Measurements from ENCODE around the gene HIKESHI.
A peak's percentile ranks its signal among the peaks of the same experiment; 100 is the strongest.

The HIKESHI gene

GRCh38 chr11:86374069-86374468 lies 72.0 kb downstream of the HIKESHI start:
- Histone ChIP-seq H3K4me3 (ENCODE audit: low read length) (no peak overlapping the region), H3K36me3 (ENCODE audit: control insufficient read depth, insufficient read depth, low read length) (no peaks in the 10 kb centered on the region), H3K9me3 (ENCODE audit: control insufficient read depth, insufficient read depth, low read length) (no peaks in the 10 kb centered on the region), H3K4me1 (ENCODE audit: control insufficient read depth, insufficient read depth, low read length) (no peaks in the 10 kb centered on the region), H3K27me3 (ENCODE audit: control insufficient read depth, insufficient read depth, low read length) (no peaks in the 10 kb centered on the region), H3K27ac (ENCODE audit: low read length) (no peak overlapping the region)
- DNase-seq (ENCODE audit: low read depth, low spot score) = no peak
- no CpG with 5 or more reads among the region's 1 CpG for WGBS (ENCODE audit: insufficient coverage, insufficient read length)

- no CpG with 5 or more reads among the region's 25 CpGs for WGBS (ENCODE audit: insufficient coverage, insufficient read length)
- no peaks in the 10 kb centered on the region for H3K9me3 ChIP-seq (ENCODE audit: control insufficient read depth, insufficient read depth, low read length)
- peak within 1 kb of the TSS; percentile 2; the same call in 1 of the 2 replicates for H3K4me3 ChIP-seq (ENCODE audit: low read length)
Measured at GRCh38 chr11:86374586-86374985, 72.5 kb downstream of the HIKESHI start, which contains the start of gene CCDC81. TSS of gene CCDC81 (plus strand) at chr11:86374887. CDS start at chr11:86375164, 277 bp downstream.

DNA sequence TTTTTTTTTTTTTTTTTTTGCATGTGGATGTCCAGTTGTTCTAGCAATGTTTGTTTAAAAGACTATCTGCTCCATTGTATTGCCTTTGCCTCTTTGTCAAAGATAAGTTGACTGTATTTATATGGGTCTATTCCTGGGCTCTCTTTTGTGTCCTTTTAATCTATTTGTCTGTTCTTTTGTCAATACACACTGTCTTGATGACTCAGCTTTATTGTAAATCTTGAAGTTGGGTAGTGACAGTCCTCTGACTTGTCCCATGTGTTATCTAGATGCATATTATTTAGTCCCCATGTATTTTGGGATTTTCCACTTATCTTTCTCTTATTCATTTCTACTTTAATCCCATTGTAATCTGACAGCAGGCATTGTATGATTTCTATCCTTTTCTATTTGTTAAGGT lies 75.9 kb downstream of the HIKESHI start:
- no peak for DNase-seq (ENCODE audit: low read depth, low spot score)

More at GRCh38 chr11:86374586-86374985, 72.5 kb downstream of the HIKESHI start, which contains the start of gene CCDC81:
- no peaks in the 10 kb centered on the region for H3K4me1 ChIP-seq (ENCODE audit: control insufficient read depth, insufficient read depth, low read length)
- H3K27me3 ChIP-seq (ENCODE audit: control insufficient read depth, insufficient read depth, low read length) = no peaks in the 10 kb centered on the region
- H3K36me3 ChIP-seq (ENCODE audit: control insufficient read depth, insufficient read depth, low read length) = no peaks in the 10 kb centered on the region
- no peak for DNase-seq (ENCODE audit: low read depth, low spot score)
- no peak within 1 kb of the TSS for H3K27ac ChIP-seq (ENCODE audit: low read length)

GRCh38 chr11:86380295-86381059 lies 78.4 kb downstream of the HIKESHI start:
- Histone ChIP-seq H3K27ac (ENCODE audit: low read length) (no peak overlapping the region), H3K36me3 (ENCODE audit: control insufficient read depth, insufficient read depth, low read length) (no peaks in the 10 kb centered on the region), H3K27me3 (ENCODE audit: control insufficient read depth, insufficient read depth, low read length) (no peaks in the 10 kb centered on the region), H3K9me3 (ENCODE audit: control insufficient read depth, insufficient read depth, low read length) (no peaks in the 10 kb centered on the region), H3K4me1 (ENCODE audit: control insufficient read depth, insufficient read depth, low read length) (no peaks in the 10 kb centered on the region), H3K4me3 (ENCODE audit: low read length) (no peak overlapping the region)
- no peak for DNase-seq (ENCODE audit: low read depth, low spot score)
- no CpG with 5 or more reads among the region's 2 CpGs for WGBS (ENCODE audit: insufficient coverage, insufficient read length)

More for the DNA sequence above, 75.9 kb downstream of the HIKESHI start:
- no peaks in the 10 kb centered on the region for H3K9me3 ChIP-seq (ENCODE audit: control insufficient read depth, insufficient read depth, low read length)
- H3K27me3 ChIP-seq (ENCODE audit: control insufficient read depth, insufficient read depth, low read length) = no peaks in the 10 kb centered on the region
- H3K27ac ChIP-seq (ENCODE audit: low read length) = no peak overlapping the region
- no peaks in the 10 kb centered on the region for H3K36me3 ChIP-seq (ENCODE audit: control insufficient read depth, insufficient read depth, low read length)
- no peaks in the 10 kb centered on the region for H3K4me1 ChIP-seq (ENCODE audit: control insufficient read depth, insufficient read depth, low read length)
- H3K4me3 ChIP-seq (ENCODE audit: low read length) = no peak overlapping the region

GRCh38 chr11:86383041-86383955 lies 81.3 kb downstream of the HIKESHI start:
- Histone ChIP-seq H3K4me1 (ENCODE audit: control insufficient read depth, insufficient read depth, low read length) (no peaks in the 10 kb centered on the region), H3K27me3 (ENCODE audit: control insufficient read depth, insufficient read depth, low read length) (no peaks in the 10 kb centered on the region), H3K36me3 (ENCODE audit: control insufficient read depth, insufficient read depth, low read length) (no peaks in the 10 kb centered on the region), H3K9me3 (ENCODE audit: control insufficient read depth, insufficient read depth, low read length) (no peaks in the 10 kb centered on the region), H3K27ac (ENCODE audit: low read length) (no peak overlapping the region), H3K4me3 (ENCODE audit: low read length) (no peak overlapping the region)
- no CpG with 5 or more reads among the region's 5 CpGs for WGBS (ENCODE audit: insufficient coverage, insufficient read length)
- no peak for DNase-seq (ENCODE audit: low read depth, low spot score)

DNA sequence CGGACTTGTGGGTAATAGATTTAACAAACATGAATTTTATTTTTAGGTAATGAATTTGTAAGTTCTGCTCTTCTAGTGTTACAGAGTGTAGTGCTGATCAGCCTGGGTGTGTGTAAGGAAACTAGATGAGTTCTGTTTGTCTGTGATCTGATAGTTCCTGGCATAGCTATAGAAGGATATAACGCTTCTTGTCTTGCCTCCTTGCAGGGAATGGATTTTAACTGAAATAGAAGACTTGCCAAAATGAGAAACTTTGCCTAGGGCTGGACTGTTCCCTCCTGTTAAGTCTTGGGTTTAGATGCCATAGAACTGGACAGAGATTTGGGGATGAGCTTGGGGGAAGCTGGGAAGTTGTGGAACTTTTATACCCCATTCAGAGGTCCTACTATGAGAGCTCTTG lies 84.2 kb downstream of the HIKESHI start:
- DNase-seq (ENCODE audit: low read depth, low spot score) = no peak
- no peaks in the 10 kb centered on the region for H3K36me3 ChIP-seq (ENCODE audit: control insufficient read depth, insufficient read depth, low read length)
- H3K9me3 ChIP-seq (ENCODE audit: control insufficient read depth, insufficient read depth, low read length) = no peaks in the 10 kb centered on the region
- no peak overlapping the region for H3K4me3 ChIP-seq (ENCODE audit: low read length)
- H3K27ac ChIP-seq (ENCODE audit: low read length) = no peak overlapping the region
- WGBS (ENCODE audit: insufficient coverage, insufficient read length) = no CpG with 5 or more reads among the region's 2 CpGs
- no peaks in the 10 kb centered on the region for H3K4me1 ChIP-seq (ENCODE audit: control insufficient read depth, insufficient read depth, low read length)
- H3K27me3 ChIP-seq (ENCODE audit: control insufficient read depth, insufficient read depth, low read length) = no peaks in the 10 kb centered on the region

GRCh38 chr11:86386746-86387145 lies 84.7 kb downstream of the HIKESHI start:
- no CpG with 5 or more reads among the region's 2 CpGs for WGBS (ENCODE audit: insufficient coverage, insufficient read length)
- no peaks in the 10 kb centered on the region for H3K4me1 ChIP-seq (ENCODE audit: control insufficient read depth, insufficient read depth, low read length)
- H3K4me3 ChIP-seq (ENCODE audit: low read length) = no peak overlapping the region
- no peaks in the 10 kb centered on the region for H3K27me3 ChIP-seq (ENCODE audit: control insufficient read depth, insufficient read depth, low read length)
- DNase-seq (ENCODE audit: low read depth, low spot score) = no peak
- no peak overlapping the region for H3K27ac ChIP-seq (ENCODE audit: low read length)
- H3K9me3 ChIP-seq (ENCODE audit: control insufficient read depth, insufficient read depth, low read length) = no peaks in the 10 kb centered on the region
- H3K36me3 ChIP-seq (ENCODE audit: control insufficient read depth, insufficient read depth, low read length) = no peaks in the 10 kb centered on the region

GRCh38 chr11:86388198-86388597 lies 86.2 kb downstream of the HIKESHI start:
- H3K27ac ChIP-seq (ENCODE audit: low read length) = no peak overlapping the region
- no peaks in the 10 kb centered on the region for H3K36me3 ChIP-seq (ENCODE audit: control insufficient read depth, insufficient read depth, low read length)
- no CpG with 5 or more reads among the region's 4 CpGs for WGBS (ENCODE audit: insufficient coverage, insufficient read length)

GRCh38 chr11:86390487-86390886 lies 88.4 kb downstream of the HIKESHI start:
- Histone ChIP-seq H3K36me3 (ENCODE audit: control insufficient read depth, insufficient read depth, low read length) (no peaks in the 10 kb centered on the region), H3K27ac (ENCODE audit: low read length) (no peak overlapping the region), H3K9me3 (ENCODE audit: control insufficient read depth, insufficient read depth, low read length) (no peaks in the 10 kb centered on the region), H3K4me3 (ENCODE audit: low read length) (no peak overlapping the region), H3K4me1 (ENCODE audit: control insufficient read depth, insufficient read depth, low read length) (0 out of 2 replicates have a peak, but pooled peaks cover 2% of the 10 kb centered on the region), H3K27me3 (ENCODE audit: control insufficient read depth, insufficient read depth, low read length) (no peaks in the 10 kb centered on the region)
- 100% methylated on average over 2 of the region's 3 CpGs for WGBS (ENCODE audit: insufficient coverage, insufficient read length)
- DNase-seq (ENCODE audit: low read depth, low spot score) = no peak

More at GRCh38 chr11:86388198-86388597, 86.2 kb downstream of the HIKESHI start:
- no peaks in the 10 kb centered on the region for H3K9me3 ChIP-seq (ENCODE audit: control insufficient read depth, insufficient read depth, low read length)
- H3K4me1 ChIP-seq (ENCODE audit: control insufficient read depth, insufficient read depth, low read length) = no peaks in the 10 kb centered on the region
- H3K27me3 ChIP-seq (ENCODE audit: control insufficient read depth, insufficient read depth, low read length) = no peaks in the 10 kb centered on the region
- no peak for DNase-seq (ENCODE audit: low read depth, low spot score)
- no peak overlapping the region for H3K4me3 ChIP-seq (ENCODE audit: low read length)

DNA sequence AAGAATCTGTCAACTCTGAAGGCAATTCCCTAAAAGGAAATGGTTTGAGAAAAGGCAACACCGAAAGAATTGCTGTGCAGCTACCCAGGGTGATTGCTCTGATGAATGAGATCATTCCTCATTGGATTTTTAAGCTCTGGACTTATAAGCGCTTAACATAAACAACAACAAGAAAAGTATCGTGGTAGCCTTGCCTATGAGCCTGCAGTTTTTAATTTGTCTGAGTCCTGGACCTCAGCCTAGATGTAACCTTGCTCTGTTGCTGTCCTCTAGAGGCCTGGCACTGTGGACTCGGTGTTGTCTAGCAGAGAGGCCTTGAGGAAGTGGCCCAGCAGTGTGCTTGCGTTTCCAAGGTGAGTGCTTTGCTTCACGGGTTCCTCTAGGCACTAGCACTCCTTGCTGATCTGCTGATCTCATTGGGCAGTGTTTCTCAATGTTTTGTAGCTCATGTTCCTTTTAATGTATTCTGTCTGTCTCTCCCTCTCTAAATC lies 93.1 kb downstream of the HIKESHI start:
- H3K36me3 ChIP-seq (ENCODE audit: control insufficient read depth, insufficient read depth, low read length) = no peaks in the 10 kb centered on the region
- H3K9me3 ChIP-seq (ENCODE audit: control insufficient read depth, insufficient read depth, low read length) = no peaks in the 10 kb centered on the region
- H3K4me1 ChIP-seq (ENCODE audit: control insufficient read depth, insufficient read depth, low read length) = 0 out of 2 replicates have a peak, but pooled peaks cover 2% of the 10 kb centered on the region
- H3K4me3 ChIP-seq (ENCODE audit: low read length) = no peak overlapping the region
- no CpG with 5 or more reads among the region's 6 CpGs for WGBS (ENCODE audit: insufficient coverage, insufficient read length)
- no peak for DNase-seq (ENCODE audit: low read depth, low spot score)
- no peaks in the 10 kb centered on the region for H3K27me3 ChIP-seq (ENCODE audit: control insufficient read depth, insufficient read depth, low read length)
- H3K27ac ChIP-seq (ENCODE audit: low read length) = no peak overlapping the region
